CD4-positive, alpha-beta T cell (primary cell): ENCODE results near the gene TRERF1. TPM values are rescaled to one million over a fixed set of nuclear protein-coding genes. Genes with fewer than 3 reads are reported as not detected.

Source experiments
- ATAC-seq: fragments of 200-7000 bp; cut with Tn5 transposase; one replicate; pipeline ENCODE4 v1.10.0; 2022; ENCODE audit warnings: mild to moderate bottlenecking; ENCODE audit not compliant: poor library complexity
- CTCF ChIA-PET: fragments of 350-600 bp; sonication (Branson Sonifier 250); formaldehyde crosslinking; loops from one replicate; lab custom pipeline; 2021; ENCODE audit warnings: antibody characterized with exemption, inconsistent platforms; lab: Charles Lee
- POLR2A ChIA-PET: fragments of 350-600 bp; sonication (Branson Sonifier 250); formaldehyde crosslinking; loops from one replicate; lab custom pipeline; 2021; ENCODE audit warnings: antibody characterized with exemption, inconsistent platforms; lab: Charles Lee
- DNase-seq, 14 experiments: peaks; one replicate each; pipeline ENCODE4 v3.0.0-alpha.2; 2013 to 2020; ENCODE audit warnings: mixed read lengths in 2 of 14
- H3K27ac ChIP-seq, 2 donors: one replicate each; pipeline versions ENCODE4 v1.5.1 to v1.7.0; 2013; ENCODE audit warnings: low read length in 2 of 2, low read depth in 1 of 2, mild to moderate bottlenecking in 1 of 2
- H3K27me3 ChIP-seq, 2 experiments: 1 replicate in 1 of 2; 2 replicates in 1 of 2; pipeline versions ENCODE4 v1.6.1 to v1.7.0; 2013; ENCODE audit warnings: low read length in 2 of 2, control low read depth in 1 of 2, mild to moderate bottlenecking in 1 of 2, moderate library complexity in 1 of 2; ENCODE audit not compliant: insufficient read depth in 2 of 2, control insufficient read depth in 1 of 2
- H3K36me3 ChIP-seq: one replicate; pipeline ENCODE4 v1.6.1; 2013; ENCODE audit warnings: low read length, control low read depth; ENCODE audit not compliant: insufficient read depth
- H3K4me1 ChIP-seq: one replicate; pipeline ENCODE4 v1.6.1; 2013; ENCODE audit warnings: low read length, control low read depth; ENCODE audit not compliant: insufficient read depth
- H3K4me3 ChIP-seq: one replicate; pipeline ENCODE4 v1.5.1; 2013; ENCODE audit warnings: mild to moderate bottlenecking, low read length, moderate library complexity
- H3K9me3 ChIP-seq, 2 experiments: 1 replicate in 1 of 2; 2 replicates in 1 of 2; pipeline versions ENCODE4 v1.6.1 to v1.7.0; 2013; ENCODE audit warnings: low read length in 2 of 2, mild to moderate bottlenecking in 2 of 2, control low read depth in 1 of 2, moderate library complexity in 1 of 2; ENCODE audit not compliant: control insufficient read depth in 1 of 2, insufficient read depth in 1 of 2
- H3K27ac Mint-ChIP-seq: one replicate; pipeline ENCODE4 v1.8.0; 2020; ENCODE audit warnings: mixed read lengths
- H3K27me3 Mint-ChIP-seq: one replicate; pipeline ENCODE4 v1.8.0; 2021; ENCODE audit warnings: mixed read lengths
- H3K36me3 Mint-ChIP-seq: one replicate; pipeline ENCODE4 v1.8.0; 2021; ENCODE audit warnings: low read depth, mixed read lengths
- H3K4me1 Mint-ChIP-seq: one replicate; pipeline ENCODE4 v1.8.0; 2021; ENCODE audit warnings: low read depth, mixed read lengths
- H3K4me3 Mint-ChIP-seq: one replicate; pipeline ENCODE4 v1.8.0; 2020; ENCODE audit warnings: mild to moderate bottlenecking, mixed read lengths
- H3K9me3 Mint-ChIP-seq: one replicate; pipeline ENCODE4 v1.8.0; 2020; ENCODE audit warnings: mixed read lengths
- CTCF ChIP-seq: fragments of 200-600 bp; IDR thresholded peaks from one replicate; pipeline ENCODE4 v1.8.0; 2022; ENCODE audit warnings: antibody characterized with exemption, mild to moderate bottlenecking
- intact Hi-C, 2 experiments: fragments of 100-400 bp; cut with DNase I in 1 of 2; cut with micrococcal nuclease in 1 of 2; formaldehyde crosslinking; loops; one replicate each; pipeline versions ENCODE4 v1.15.1 to v1.9.0; 2023 to 2025; cut with DNase I, micrococcal nuclease
- total RNA-seq, 174 experiments: library from RNA in 2 of 174; stranded (reverse) in 2 of 174; gene quantifications; one replicate each; pipeline ENCODE4 v1.2.3 and lab custom pipeline; 2021 to 2026

TRERF1 gene
- total RNA-seq, 2 experiments from 2014 or later: 31.0 to 31.7 TPM

- H3K4me1 Mint-ChIP-seq: peaks cover 78% of the 10 kb centered on the region
- CTCF ChIA-PET: interaction anchor here (1.0 to 3.2 kb wide), 5 partner anchors 22 to 97 kb away, joined by 3 to 14 read pairs (median 3); no protein-coding TSS in a partner anchor
- POLR2A ChIA-PET: interaction anchor here (1.1 to 7.6 kb wide), 7 partner anchors 8 to 83 kb away, joined by 3 to 178 read pairs (median 5); no protein-coding TSS in a partner anchor
- no peaks in the 10 kb centered on the region for H3K9me3 Mint-ChIP-seq
- H3K36me3 Mint-ChIP-seq: peaks cover 48% of the 10 kb centered on the region
- H3K27me3 ChIP-seq: no peaks in the 10 kb centered on the region
- ATAC-seq (no peak), DNase-seq (peak in 2 of 14 experiments; percentile 10 to 15)
- H3K27ac ChIP-seq: peak overlapping the region; percentile 55 to 62
- peak overlapping the region; percentile 100 for H3K4me3 Mint-ChIP-seq
- no peaks in the 10 kb centered on the region for H3K27me3 Mint-ChIP-seq
- peaks cover 59% of the 10 kb centered on the region for H3K4me1 ChIP-seq
- no peak for TF ChIP-seq CTCF
- H3K27ac Mint-ChIP-seq: peak overlapping the region; percentile 84
- H3K4me3 ChIP-seq: peak overlapping the region; percentile 96
- intact Hi-C loops: loop anchor here (2.0 to 10.0 kb wide), 7 partner anchors 33 to 233 kb away; partner anchors contain the start of gene MRPS10 (in 1 of the 2)
- H3K9me3 ChIP-seq: no peaks in the 10 kb centered on the region
- H3K36me3 ChIP-seq: no peaks in the 10 kb centered on the region
Measured at GRCh38 chr6:42449917-42450476, 1.7 kb downstream of the TRERF1 start.

GRCh38 chr6:42448927-42449659 is 2.6 kb downstream of the TRERF1 start:
- Mint-ChIP-seq H3K36me3 (peaks cover 48% of the 10 kb centered on the region), H3K9me3 (no peaks in the 10 kb centered on the region), H3K27ac (peak overlapping the region; percentile 84), H3K27me3 (no peaks in the 10 kb centered on the region), H3K4me1 (peaks cover 85% of the 10 kb centered on the region), H3K4me3 (peak overlapping the region; percentile 100)
- TF ChIP-seq CTCF: no peak
- DNase-seq (peak in 1 of 14 experiments; percentile 41), ATAC-seq (no peak)
- Histone ChIP-seq H3K4me1 (peaks cover 61% of the 10 kb centered on the region), H3K36me3 (no peaks in the 10 kb centered on the region), H3K4me3 (peak overlapping the region; percentile 96), H3K9me3 (no peaks in the 10 kb centered on the region), H3K27ac (peak overlapping the region in 1 of 2 donors; percentile 55), H3K27me3 (no peaks in the 10 kb centered on the region)
- CTCF ChIA-PET: interaction anchor here (1.0 to 1.4 kb wide), 4 partner anchors 26 to 98 kb away, joined by 3 to 5 read pairs (median 3); no protein-coding TSS in a partner anchor
- POLR2A ChIA-PET: interaction anchor here (1.0 to 7.6 kb wide), 4 partner anchors 7 to 71 kb away, joined by 3 to 178 read pairs (median 34); no protein-coding TSS in a partner anchor
- intact Hi-C loops: no loop called here

- peaks cover 87% of the 10 kb centered on the region for H3K4me1 Mint-ChIP-seq
- peaks cover 48% of the 10 kb centered on the region for H3K36me3 Mint-ChIP-seq
- intact Hi-C loops: no loop called here
- H3K9me3 Mint-ChIP-seq: no peaks in the 10 kb centered on the region
- CTCF ChIA-PET: interaction anchor here (1.4 kb wide), 1 partner anchor 99 kb away, joined by 5 read pairs; no protein-coding TSS in a partner anchor
- POLR2A ChIA-PET: interaction anchor here (1.0 to 7.6 kb wide), 2 partner anchors 58 to 70 kb away, joined by 3 to 178 read pairs; no protein-coding TSS in a partner anchor
- no peaks in the 10 kb centered on the region for H3K27me3 Mint-ChIP-seq
- H3K27ac ChIP-seq: no peak overlapping the region
- H3K36me3 ChIP-seq: no peaks in the 10 kb centered on the region
- no peaks in the 10 kb centered on the region for H3K27me3 ChIP-seq
- no peaks in the 10 kb centered on the region for H3K9me3 ChIP-seq
- DNase-seq (no peak), ATAC-seq (no peak)
- peaks cover 59% of the 10 kb centered on the region for H3K4me1 ChIP-seq
- H3K4me3 Mint-ChIP-seq: peak overlapping the region; percentile 100
- H3K27ac Mint-ChIP-seq: peak overlapping the region; percentile 84
- H3K4me3 ChIP-seq: peak overlapping the region; percentile 96
- no peak for TF ChIP-seq CTCF
Measured at GRCh38 chr6:42448391-42448790, 3.3 kb downstream of the TRERF1 start.
